CD4-positive, alpha-beta memory T cell (primary cell): ENCODE data around the gene MRTFA. TPM values are rescaled to one million over a fixed set of nuclear protein-coding genes. Genes with fewer than 3 reads are reported as not detected.
A peak's percentile ranks its signal among the peaks of the same experiment; 100 is the strongest.

Experiments used
- CTCF ChIA-PET: fragments of 350-600 bp; sonication (Branson Sonifier 250); formaldehyde crosslinking; loops from one replicate; lab custom pipeline; 2021; ENCODE audit warnings: inconsistent platforms; ENCODE audit not compliant: partially characterized antibody; lab: Charles Lee
- POLR2A ChIA-PET: fragments of 350-600 bp; sonication (Branson Sonifier 250); formaldehyde crosslinking; loops from one replicate; lab custom pipeline; 2021; ENCODE audit not compliant: partially characterized antibody; lab: Charles Lee
- DNase-seq, 5 donors: peaks; one replicate each; pipeline versions ENCODE4 v3.0.0 to v3.0.0-alpha.2; 2020 to 2022; ENCODE audit warnings: mixed read lengths in 1 of 5
- H3K27ac ChIP-seq: one replicate; pipeline ENCODE4 v1.7.0; 2013; ENCODE audit warnings: low read depth, low read length
- H3K27me3 ChIP-seq: 2 replicates; pipeline ENCODE4 v1.7.0; 2013; ENCODE audit warnings: mild to moderate bottlenecking, low read length, moderate library complexity; ENCODE audit not compliant: insufficient read depth
- H3K36me3 ChIP-seq: 2 replicates; pipeline ENCODE4 v1.7.0; 2013; ENCODE audit warnings: mild to moderate bottlenecking, low read length, moderate library complexity; ENCODE audit not compliant: insufficient read depth
- H3K4me1 ChIP-seq: 2 replicates; pipeline ENCODE4 v1.7.0; 2013; ENCODE audit warnings: mild to moderate bottlenecking, low read length, moderate library complexity; ENCODE audit not compliant: insufficient read depth
- H3K4me3 ChIP-seq, 2 donors: one replicate each; pipeline ENCODE4 v1.7.0; 2013; ENCODE audit warnings: low read length in 2 of 2, mild to moderate bottlenecking in 1 of 2
- H3K9me3 ChIP-seq, 2 donors: one replicate each; pipeline ENCODE4 v1.7.0; 2013; ENCODE audit warnings: low read length in 2 of 2, control low read depth in 1 of 2; ENCODE audit not compliant: control insufficient read depth in 1 of 2
- H3K27ac Mint-ChIP-seq, 7 donors: one replicate each; pipeline ENCODE4 v1.8.0; 2020 to 2021; ENCODE audit warnings: mixed read lengths in 7 of 7, mild to moderate bottlenecking in 6 of 7, inconsistent platforms in 3 of 7, moderate library complexity in 3 of 7
- H3K27me3 Mint-ChIP-seq, 2 donors: one replicate each; pipeline ENCODE4 v1.8.0; 2020 to 2021; ENCODE audit warnings: mixed read lengths in 2 of 2
- H3K36me3 Mint-ChIP-seq, 2 donors: one replicate each; pipeline ENCODE4 v1.8.0; 2020 to 2021; ENCODE audit warnings: mixed read lengths in 2 of 2, inconsistent platforms in 1 of 2, mild to moderate bottlenecking in 1 of 2
- H3K4me1 Mint-ChIP-seq, 4 donors: one replicate each; pipeline ENCODE4 v1.8.0; 2020 to 2021; ENCODE audit warnings: mixed read lengths in 4 of 4, mild to moderate bottlenecking in 1 of 4
- H3K4me3 Mint-ChIP-seq, 8 donors: one replicate each; pipeline ENCODE4 v1.8.0; 2020 to 2021; ENCODE audit warnings: mixed read lengths in 8 of 8, mild to moderate bottlenecking in 7 of 8, moderate library complexity in 6 of 8, inconsistent platforms in 3 of 8
- H3K9me3 Mint-ChIP-seq, 8 donors: one replicate each; pipeline ENCODE4 v1.8.0; 2020 to 2021; ENCODE audit warnings: mixed read lengths in 8 of 8, mild to moderate bottlenecking in 5 of 8, inconsistent platforms in 3 of 8, moderate library complexity in 1 of 8
- intact Hi-C: fragments of 100-400 bp; cut with micrococcal nuclease; formaldehyde crosslinking; loops from one replicate; pipeline ENCODE4 v1.15.1; 2023
- polyA plus RNA-seq, 2 donors: library from polyadenylated mRNA; unstranded; fragments of 300-500 nt; fragmentation: Illumina TruSeq; gene quantifications; one replicate each; pipeline ENCODE4 v1.2.3, GENCODE V29; 2021
- total RNA-seq, 2 experiments: library from RNA; stranded (reverse); gene quantifications; one replicate each; pipeline ENCODE4 v1.2.3, GENCODE V29; 2021

The MRTFA gene
- total and polyA plus RNA-seq, 4 experiments from 2014 or later, result 5.3 to 91.6 (median 50.9) TPM

GRCh38 chr22:40426594-40427333 is 209.8 kb downstream of the MRTFA start:
- peaks cover 0 to 2% (median 0%) of the 10 kb centered on the region in 8 donors for H3K9me3 Mint-ChIP-seq
- peaks cover 61 to 81% of the 10 kb centered on the region in 2 donors for H3K36me3 Mint-ChIP-seq
- H3K4me1 Mint-ChIP-seq, result peaks cover 9 to 22% (median 15%) of the 10 kb centered on the region in 4 donors
- Histone ChIP-seq H3K9me3 (no peaks in the 10 kb centered on the region), H3K4me3 (no peak overlapping the region), H3K36me3 (peaks cover 84% of the 10 kb centered on the region), H3K4me1 (no peaks in the 10 kb centered on the region), H3K27me3 (no peaks in the 10 kb centered on the region), H3K27ac (no peak overlapping the region)
- H3K27ac Mint-ChIP-seq, result peak overlapping the region in 6 of 7 donors; percentile 53 to 88 (median 72)
- no peak overlapping the region for H3K4me3 Mint-ChIP-seq
- no peaks in the 10 kb centered on the region for H3K27me3 Mint-ChIP-seq
- POLR2A ChIA-PET, result no interaction called here
- CTCF ChIA-PET, result interaction anchor here (0.6 to 2.0 kb wide), 8 partner anchors 9 to 333 kb away, joined by 3 to 11 read pairs (median 4); no protein-coding TSS in a partner anchor
- DNase-seq, result no peak
- intact Hi-C loops, result no loop called here

- Histone ChIP-seq H3K27ac (no peak overlapping the region), H3K36me3 (peaks cover 95% of the 10 kb centered on the region), H3K4me3 (no peak overlapping the region), H3K4me1 (no peaks in the 10 kb centered on the region), H3K9me3 (no peaks in the 10 kb centered on the region), H3K27me3 (no peaks in the 10 kb centered on the region)
- no peaks in the 10 kb centered on the region for H3K27me3 Mint-ChIP-seq
- peaks cover 9 to 20% (median 15%) of the 10 kb centered on the region in 4 donors for H3K4me1 Mint-ChIP-seq
- peaks cover 57 to 83% of the 10 kb centered on the region in 2 donors for H3K36me3 Mint-ChIP-seq
- CTCF ChIA-PET, result interaction anchor here (0.6 to 1.8 kb wide), 3 partner anchors 9 to 1037 kb away, joined by 3 to 5 read pairs (median 3); no protein-coding TSS in a partner anchor
- intact Hi-C loops, result no loop called here
- H3K27ac Mint-ChIP-seq, result peak overlapping the region in 4 of 7 donors; percentile 52 to 87 (median 66)
- H3K9me3 Mint-ChIP-seq, result peaks cover 0 to 2% (median 0%) of the 10 kb centered on the region in 8 donors
- H3K4me3 Mint-ChIP-seq, result no peak overlapping the region
- no peak for DNase-seq
- POLR2A ChIA-PET, result no interaction called here
Observed at GRCh38 chr22:40425082-40425481, 211.4 kb downstream of the MRTFA start.

GRCh38 chr22:40423882-40424640 is 212.5 kb downstream of the MRTFA start:
- no peak for DNase-seq
- no peaks in the 10 kb centered on the region for H3K27me3 ChIP-seq
- Mint-ChIP-seq H3K36me3 (peaks cover 55 to 80% of the 10 kb centered on the region in 2 donors), H3K27me3 (no peaks in the 10 kb centered on the region), H3K9me3 (peaks cover 0 to 2% (median 0%) of the 10 kb centered on the region in 8 donors), H3K4me1 (peaks cover 7 to 19% (median 13%) of the 10 kb centered on the region in 4 donors), H3K27ac (peak overlapping the region in 1 of 7 donors; percentile 8), H3K4me3 (no peak overlapping the region)
- CTCF ChIA-PET, result interaction anchor here (0.8 to 1.5 kb wide), 2 partner anchors 10 to 13 kb away, joined by 3 read pairs; no protein-coding TSS in a partner anchor
- H3K27ac ChIP-seq, result no peak overlapping the region
- intact Hi-C loops, result no loop called here
- POLR2A ChIA-PET, result no interaction called here
- H3K9me3 ChIP-seq, result no peaks in the 10 kb centered on the region
- H3K36me3 ChIP-seq, result peaks cover 95% of the 10 kb centered on the region
- H3K4me1 ChIP-seq, result no peaks in the 10 kb centered on the region
- H3K4me3 ChIP-seq, result no peak overlapping the region

- ChIA-PET POLR2A (no interaction called here), CTCF (no interaction called here)
- peak overlapping the region in 6 of 7 donors; percentile 31 to 81 (median 71) for H3K27ac Mint-ChIP-seq
- no peaks in the 10 kb centered on the region for H3K27me3 ChIP-seq
- no peaks in the 10 kb centered on the region for H3K27me3 Mint-ChIP-seq
- H3K9me3 Mint-ChIP-seq, result peaks cover 0 to 2% (median 0%) of the 10 kb centered on the region in 8 donors
- H3K4me1 Mint-ChIP-seq, result peaks cover 3 to 15% (median 9%) of the 10 kb centered on the region in 4 donors
- H3K4me3 ChIP-seq, result no peak overlapping the region
- intact Hi-C loops, result no loop called here
- H3K9me3 ChIP-seq, result no peaks in the 10 kb centered on the region
- peaks cover 89% of the 10 kb centered on the region for H3K36me3 ChIP-seq
- DNase-seq, result no peak
- H3K27ac ChIP-seq, result no peak overlapping the region
- no peak overlapping the region for H3K4me3 Mint-ChIP-seq
- no peaks in the 10 kb centered on the region for H3K4me1 ChIP-seq
- peaks cover 49 to 75% of the 10 kb centered on the region in 2 donors for H3K36me3 Mint-ChIP-seq
Observed at GRCh38 chr22:40423310-40423688, 213.2 kb downstream of the MRTFA start.

DNA sequence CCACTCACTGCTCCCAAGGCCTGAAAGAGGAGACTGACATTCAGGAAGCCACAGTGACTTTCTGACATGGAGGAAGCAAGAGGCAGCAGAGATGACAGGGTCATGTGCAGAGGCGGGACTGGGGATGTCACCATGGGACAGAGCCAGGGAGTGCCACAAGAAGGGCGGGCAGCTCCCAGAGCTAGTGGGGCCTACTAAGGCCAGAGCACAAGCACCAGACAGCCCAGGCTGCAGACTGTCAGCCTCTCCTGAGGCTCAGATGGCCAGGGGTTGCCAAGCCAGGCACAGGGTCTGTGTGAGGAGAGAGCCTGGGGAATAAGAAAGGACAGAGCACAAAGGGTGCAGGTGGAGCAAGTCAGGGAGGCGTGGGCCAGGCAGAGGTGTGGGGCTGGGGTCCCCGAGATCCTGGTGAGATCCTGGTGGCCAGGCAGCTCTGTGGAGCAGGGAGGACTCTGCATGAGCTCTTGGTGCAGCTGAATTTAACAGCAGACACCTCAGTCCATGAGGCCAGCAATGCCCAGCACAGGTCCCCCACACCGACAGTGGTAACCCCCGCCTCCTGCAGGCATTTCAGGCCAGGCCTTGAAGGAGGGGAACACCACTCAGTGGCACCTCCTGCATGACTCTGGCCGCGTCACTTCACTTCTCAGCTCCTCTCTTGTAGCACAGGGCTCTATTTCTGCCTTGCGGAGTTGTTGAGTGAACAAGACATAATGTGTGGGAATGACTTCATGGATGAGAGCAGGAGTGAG is 213.8 kb downstream of the MRTFA start:
- no peak overlapping the region for H3K4me3 ChIP-seq
- Mint-ChIP-seq H3K9me3 (peaks cover 0 to 2% (median 0%) of the 10 kb centered on the region in 8 donors), H3K4me1 (peaks cover 3 to 15% (median 9%) of the 10 kb centered on the region in 4 donors), H3K4me3 (no peak overlapping the region), H3K36me3 (peaks cover 49 to 77% of the 10 kb centered on the region in 2 donors), H3K27ac (peak overlapping the region; percentile 44 to 91 (median 70)), H3K27me3 (no peaks in the 10 kb centered on the region)
- no peak for DNase-seq
- H3K4me1 ChIP-seq, result no peaks in the 10 kb centered on the region
- intact Hi-C loops, result no loop called here
- H3K36me3 ChIP-seq, result peaks cover 90% of the 10 kb centered on the region
- CTCF ChIA-PET, result no interaction called here
- no peaks in the 10 kb centered on the region for H3K27me3 ChIP-seq
- POLR2A ChIA-PET, result interaction anchor here (0.6 kb wide), 1 partner anchor 28 kb away, joined by 3 read pairs; no protein-coding TSS in a partner anchor
- no peaks in the 10 kb centered on the region for H3K9me3 ChIP-seq
- no peak overlapping the region for H3K27ac ChIP-seq

GRCh38 chr22:40421941-40422340 is 214.6 kb downstream of the MRTFA start:
- peaks cover 48 to 72% of the 10 kb centered on the region in 2 donors for H3K36me3 Mint-ChIP-seq
- H3K4me3 ChIP-seq, result no peak overlapping the region
- CTCF ChIA-PET, result no interaction called here
- intact Hi-C loops, result no loop called here
- no peaks in the 10 kb centered on the region for H3K27me3 ChIP-seq
- H3K27me3 Mint-ChIP-seq, result no peaks in the 10 kb centered on the region
- no peak overlapping the region for H3K27ac ChIP-seq
- peaks cover 3 to 15% (median 10%) of the 10 kb centered on the region in 4 donors for H3K4me1 Mint-ChIP-seq
- H3K9me3 Mint-ChIP-seq, result peaks cover 0 to 2% (median 0%) of the 10 kb centered on the region in 8 donors
- H3K9me3 ChIP-seq, result no peaks in the 10 kb centered on the region
- H3K36me3 ChIP-seq, result peaks cover 89% of the 10 kb centered on the region
- DNase-seq, result no peak
- H3K27ac Mint-ChIP-seq, result peak overlapping the region; percentile 31 to 91 (median 81)
- POLR2A ChIA-PET, result interaction anchor here (1.2 kb wide), 1 partner anchor 51 kb away, joined by 3 read pairs; the partner anchor contains the start of gene SGSM3
- H3K4me1 ChIP-seq, result no peaks in the 10 kb centered on the region
- no peak overlapping the region for H3K4me3 Mint-ChIP-seq
